A673 (cell line): Measurements from ENCODE around the gene DHRS13. TPM values are rescaled to one million over a fixed set of nuclear protein-coding genes. Genes with fewer than 3 reads are reported as not detected.

ENCODE experiments used
- BruUV-seq: library from RNA; stranded (reverse); fragments of 400-500 nt; replicated peaks from 2 replicates; lab custom pipeline; 2021; lab: Mats Ljungman, UMichigan
- CTCF ChIA-PET: fragments of 300-600 bp; sonication (Branson Sonifier 250); formaldehyde crosslinking; loops from one replicate; lab custom pipeline; 2022; ENCODE audit warnings: antibody characterized with exemption; lab: Charles Lee
- POLR2A ChIA-PET: fragments of 300-600 bp; sonication (Branson Sonifier 250); formaldehyde crosslinking; loops from one replicate; lab custom pipeline; 2022; ENCODE audit warnings: antibody characterized with exemption; ENCODE audit not compliant: low non-redundant PET; lab: Charles Lee
- DNase-seq: peaks from one replicate; pipeline ENCODE4 v3.0.0-alpha.2; 2015; ENCODE audit warnings: low spot score
- H3K27ac ChIP-seq: fragments of 200-600 bp; sonication (generic); 2 replicates; pipeline ENCODE4 v1.5.1; 2016; ENCODE audit warnings: mixed run types, low read depth, mild to moderate bottlenecking, mixed read lengths, antibody characterized with exemption, low read length; ENCODE audit not compliant: poor library complexity, severe bottlenecking
- H3K27me3 ChIP-seq: fragments of 200-600 bp; sonication (generic); replicated peaks from 2 replicates; pipeline ENCODE4 v1.6.1; 2017; ENCODE audit warnings: mixed run types, low read depth, mild to moderate bottlenecking, mixed read lengths, antibody characterized with exemption, low read length; ENCODE audit not compliant: insufficient read depth, poor library complexity
- H3K36me3 ChIP-seq: fragments of 200-600 bp; sonication (generic); 2 replicates; pipeline ENCODE4 v1.6.1; 2016; ENCODE audit warnings: mixed run types, mild to moderate bottlenecking, mixed read lengths, antibody characterized with exemption, low read length; ENCODE audit not compliant: insufficient read depth, poor library complexity, severe bottlenecking
- H3K4me1 ChIP-seq: fragments of 200-600 bp; sonication (generic); 2 replicates; pipeline ENCODE4 v1.6.1; 2017; ENCODE audit warnings: mixed run types, mild to moderate bottlenecking, mixed read lengths, antibody characterized with exemption, low read length; ENCODE audit not compliant: insufficient read depth, poor library complexity, severe bottlenecking
- H3K4me3 ChIP-seq: fragments of 200-600 bp; sonication (generic); 2 replicates; pipeline ENCODE4 v1.5.1; 2016; ENCODE audit warnings: low read depth, mixed run types, mild to moderate bottlenecking, mixed read lengths, low read length; ENCODE audit not compliant: poor library complexity, severe bottlenecking
- H3K9me3 ChIP-seq: fragments of 200-600 bp; sonication (generic); 2 replicates; pipeline ENCODE4 v1.6.1; 2016; ENCODE audit warnings: mixed run types, low read depth, mild to moderate bottlenecking, mixed read lengths, antibody characterized with exemption, low read length; ENCODE audit not compliant: poor library complexity, severe bottlenecking
- EZH2 ChIP-seq: fragments of 200-600 bp; sonication (generic); IDR thresholded peaks from 2 replicates; pipeline ENCODE4 v1.6.1; 2017; ENCODE audit warnings: borderline replicate concordance, low read depth, mild to moderate bottlenecking, mixed read lengths, antibody characterized with exemption, low read length; ENCODE audit not compliant: poor library complexity, severe bottlenecking
- intact Hi-C: fragments of 100-400 bp; cut with micrococcal nuclease; formaldehyde crosslinking; loops from one replicate; pipeline ENCODE4 v1.10.0; 2022; ENCODE audit not compliant: unreplicated experiment
- total RNA-seq: library from RNA; stranded (reverse); gene quantifications from 2 replicates; pipeline ENCODE4 v1.2.3, GENCODE V29; 2021
- TF ChIP-seq, protein P1 (sequence below): fragments of 300-800, 200-600 bp; sonication (generic); conservative IDR thresholded peaks from 2 replicates; pipeline ENCODE4 v1.5.1; 2017; ENCODE audit warnings: low read depth, mild to moderate bottlenecking, antibody characterized with exemption, low read length, moderate library complexity, mixed read lengths

The DHRS13 gene
- total RNA-seq, 1 experiment from 2014 or later = 41.9 TPM

GRCh38 chr17:28883967-28884702, 18.7 kb downstream of the DHRS13 start:
- H3K4me3 ChIP-seq = no peak overlapping the region
- peaks cover 28% of the 10 kb centered on the region for H3K36me3 ChIP-seq
- no TSS peak for BruUV-seq
- intact Hi-C loops = no loop called here
- H3K27me3 ChIP-seq = no peaks in the 10 kb centered on the region
- H3K9me3 ChIP-seq = no peaks in the 10 kb centered on the region
- DNase-seq = no peak
- CTCF ChIA-PET = no interaction called here
- H3K4me1 ChIP-seq = no peaks in the 10 kb centered on the region
- no peak overlapping the region for H3K27ac ChIP-seq
- no peak for TF ChIP-seq EZH2
- TF ChIP-seq, protein P1, sequence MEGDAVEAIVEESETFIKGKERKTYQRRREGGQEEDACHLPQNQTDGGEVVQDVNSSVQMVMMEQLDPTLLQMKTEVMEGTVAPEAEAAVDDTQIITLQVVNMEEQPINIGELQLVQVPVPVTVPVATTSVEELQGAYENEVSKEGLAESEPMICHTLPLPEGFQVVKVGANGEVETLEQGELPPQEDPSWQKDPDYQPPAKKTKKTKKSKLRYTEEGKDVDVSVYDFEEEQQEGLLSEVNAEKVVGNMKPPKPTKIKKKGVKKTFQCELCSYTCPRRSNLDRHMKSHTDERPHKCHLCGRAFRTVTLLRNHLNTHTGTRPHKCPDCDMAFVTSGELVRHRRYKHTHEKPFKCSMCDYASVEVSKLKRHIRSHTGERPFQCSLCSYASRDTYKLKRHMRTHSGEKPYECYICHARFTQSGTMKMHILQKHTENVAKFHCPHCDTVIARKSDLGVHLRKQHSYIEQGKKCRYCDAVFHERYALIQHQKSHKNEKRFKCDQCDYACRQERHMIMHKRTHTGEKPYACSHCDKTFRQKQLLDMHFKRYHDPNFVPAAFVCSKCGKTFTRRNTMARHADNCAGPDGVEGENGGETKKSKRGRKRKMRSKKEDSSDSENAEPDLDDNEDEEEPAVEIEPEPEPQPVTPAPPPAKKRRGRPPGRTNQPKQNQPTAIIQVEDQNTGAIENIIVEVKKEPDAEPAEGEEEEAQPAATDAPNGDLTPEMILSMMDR = no peak
- POLR2A ChIA-PET = no interaction called here

- BruUV-seq = no TSS peak
- Histone ChIP-seq H3K9me3 (no peaks in the 10 kb centered on the region), H3K36me3 (peaks cover 28% of the 10 kb centered on the region), H3K4me3 (no peak overlapping the region), H3K4me1 (no peaks in the 10 kb centered on the region), H3K27ac (no peak overlapping the region), H3K27me3 (no peaks in the 10 kb centered on the region)
- TF ChIP-seq, protein P1 = no peak
- no peak for TF ChIP-seq EZH2
- CTCF ChIA-PET = no interaction called here
- intact Hi-C loops = no loop called here
- DNase-seq = no peak
- POLR2A ChIA-PET = no interaction called here
Observed at GRCh38 chr17:28882154-28882895, 20.6 kb downstream of the DHRS13 start.

- Histone ChIP-seq H3K4me1 (no peaks in the 10 kb centered on the region), H3K27ac (no peak overlapping the region), H3K27me3 (no peaks in the 10 kb centered on the region), H3K36me3 (peaks cover 28% of the 10 kb centered on the region), H3K4me3 (no peak overlapping the region), H3K9me3 (no peaks in the 10 kb centered on the region)
- intact Hi-C loops = no loop called here
- no TSS peak for BruUV-seq
- TF ChIP-seq EZH2 = no peak
- TF ChIP-seq, protein P1 = no peak
- ChIA-PET POLR2A (no interaction called here), CTCF (no interaction called here)
- no peak for DNase-seq
Observed at GRCh38 chr17:28881533-28882056, 21.3 kb downstream of the DHRS13 start.
